Effector memory CD8-positive, alpha-beta T cell (primary cell): ENCODE data around the gene LSM3.

Experiments used
- ATAC-seq: fragments of 150-1000 bp; cut with Tn5 transposase; replicated peaks from 2 replicates; pipeline ENCODE4 v1.10.0; 2021; ENCODE audit warnings: mild to moderate bottlenecking, moderate library complexity
- DNase-seq, 3 experiments: peaks; one replicate each; pipeline ENCODE4 v3.0.0; 2021
- H3K27ac Mint-ChIP-seq, 2 donors: one replicate each; pipeline ENCODE4 v1.8.0; 2022; ENCODE audit warnings: mild to moderate bottlenecking in 2 of 2, mixed read lengths in 2 of 2, moderate library complexity in 2 of 2
- H3K27me3 Mint-ChIP-seq, 2 donors: one replicate each; pipeline ENCODE4 v1.8.0; 2022; ENCODE audit warnings: mixed read lengths in 2 of 2
- H3K36me3 Mint-ChIP-seq: one replicate; pipeline ENCODE4 v1.8.0; 2022; ENCODE audit warnings: mild to moderate bottlenecking, moderate library complexity, mixed read lengths; ENCODE audit not compliant: insufficient read depth
- H3K4me1 Mint-ChIP-seq, 2 donors: one replicate each; pipeline ENCODE4 v1.8.0; 2022; ENCODE audit warnings: low read depth in 2 of 2, mixed read lengths in 2 of 2
- H3K4me3 Mint-ChIP-seq, 2 donors: one replicate each; pipeline ENCODE4 v1.8.0; 2022; ENCODE audit warnings: mild to moderate bottlenecking in 2 of 2, mixed read lengths in 2 of 2, moderate library complexity in 2 of 2
- H3K9me3 Mint-ChIP-seq, 2 donors: one replicate each; pipeline ENCODE4 v1.8.0; 2022; ENCODE audit warnings: mixed read lengths in 2 of 2

Gene LSM3

DNA sequence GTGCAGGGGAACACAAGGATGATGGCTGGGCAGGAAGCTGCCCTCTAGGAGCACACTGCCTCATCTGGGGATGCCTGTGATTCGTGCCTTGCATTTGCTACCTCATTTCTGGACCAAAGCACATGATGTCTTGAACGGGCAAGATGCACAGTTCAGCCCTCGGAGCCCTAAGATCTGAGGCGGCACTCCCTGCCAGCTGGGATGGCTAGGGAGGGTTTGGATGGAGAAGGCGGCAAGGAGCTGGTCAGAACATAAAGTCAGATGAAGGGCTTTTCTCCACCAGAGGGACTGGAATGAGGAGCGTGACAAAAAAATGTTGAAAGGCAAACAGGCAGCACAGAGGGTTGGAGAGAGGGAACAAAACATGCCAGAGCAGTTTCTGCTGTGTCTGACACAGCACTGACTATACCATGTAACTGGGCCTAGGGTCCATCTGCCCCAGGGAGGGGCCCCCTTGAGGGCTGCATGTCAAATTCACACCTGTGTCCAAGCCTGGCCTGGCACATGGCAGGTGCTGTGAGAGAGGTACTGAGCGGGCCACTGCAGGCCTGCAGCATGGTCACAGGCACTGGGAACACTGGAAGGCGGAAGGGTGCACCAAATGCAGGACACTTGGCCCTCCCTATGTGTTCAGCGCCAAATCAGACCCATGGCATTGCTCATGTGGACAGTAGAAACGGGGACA lies 32.1 kb upstream of the LSM3 start:
- no peak for DNase-seq
- no peak for ATAC-seq
- Mint-ChIP-seq H3K36me3 (peaks cover 61% of the 10 kb centered on the region), H3K27ac (peak overlapping the region; percentile 98 to 99), H3K4me3 (no peak overlapping the region), H3K4me1 (peaks cover 36 to 41% of the 10 kb centered on the region in 2 donors), H3K9me3 (no peaks in the 10 kb centered on the region), H3K27me3 (no peaks in the 10 kb centered on the region)

DNA sequence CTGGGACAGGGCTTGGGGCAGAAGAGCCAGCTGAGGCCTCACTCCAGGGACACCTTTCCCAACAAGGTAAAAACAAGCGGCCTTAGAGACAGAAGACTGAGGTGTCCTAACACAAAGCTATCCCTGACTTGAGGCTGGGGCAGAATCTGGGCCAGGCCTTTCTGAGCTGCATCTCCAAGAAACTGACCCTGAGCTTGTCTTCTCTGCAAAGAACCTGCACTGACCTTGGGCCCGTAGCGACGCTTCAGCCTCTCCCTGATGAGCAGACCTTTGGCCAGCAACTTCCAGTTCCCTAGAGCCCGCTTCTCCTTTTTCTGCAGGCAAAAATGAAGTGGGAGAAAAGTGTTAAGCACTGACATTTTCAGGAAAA lies 31.6 kb upstream of the LSM3 start:
- peaks cover 31 to 36% of the 10 kb centered on the region in 2 donors for H3K4me1 Mint-ChIP-seq
- H3K9me3 Mint-ChIP-seq: no peaks in the 10 kb centered on the region
- peak overlapping the region in 1 of 2 donors; percentile 8 for H3K4me3 Mint-ChIP-seq
- ATAC-seq (no peak), DNase-seq (no peak)
- peak overlapping the region; percentile 98 to 99 for H3K27ac Mint-ChIP-seq
- H3K36me3 Mint-ChIP-seq: peaks cover 55% of the 10 kb centered on the region
- H3K27me3 Mint-ChIP-seq: no peaks in the 10 kb centered on the region

DNA sequence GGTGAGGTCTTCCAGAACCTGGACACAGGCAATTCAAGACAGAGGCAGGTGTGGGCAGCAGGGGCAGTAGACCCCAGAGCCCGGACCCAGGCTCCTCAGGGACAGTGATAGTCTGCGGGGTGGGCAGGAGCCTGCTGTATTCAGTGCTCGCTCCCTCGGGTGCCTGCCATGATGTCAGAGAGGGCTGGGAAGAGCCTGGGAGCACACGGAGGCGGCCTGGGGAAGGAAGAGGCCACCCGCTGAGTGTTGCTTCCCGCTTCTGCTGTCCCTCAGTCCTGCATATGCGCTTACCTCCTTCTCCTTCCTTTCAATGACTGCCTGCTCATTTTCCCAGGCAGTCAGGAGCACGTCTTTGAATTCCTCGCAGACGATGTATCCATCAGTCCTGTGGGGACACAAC lies 31.0 kb upstream of the LSM3 start:
- Mint-ChIP-seq H3K4me3 (no peak overlapping the region), H3K9me3 (no peaks in the 10 kb centered on the region), H3K4me1 (peaks cover 25 to 31% of the 10 kb centered on the region in 2 donors), H3K27me3 (no peaks in the 10 kb centered on the region), H3K36me3 (peaks cover 50% of the 10 kb centered on the region), H3K27ac (peak overlapping the region; percentile 98 to 99)
- no peak for DNase-seq
- ATAC-seq: no peak

DNA sequence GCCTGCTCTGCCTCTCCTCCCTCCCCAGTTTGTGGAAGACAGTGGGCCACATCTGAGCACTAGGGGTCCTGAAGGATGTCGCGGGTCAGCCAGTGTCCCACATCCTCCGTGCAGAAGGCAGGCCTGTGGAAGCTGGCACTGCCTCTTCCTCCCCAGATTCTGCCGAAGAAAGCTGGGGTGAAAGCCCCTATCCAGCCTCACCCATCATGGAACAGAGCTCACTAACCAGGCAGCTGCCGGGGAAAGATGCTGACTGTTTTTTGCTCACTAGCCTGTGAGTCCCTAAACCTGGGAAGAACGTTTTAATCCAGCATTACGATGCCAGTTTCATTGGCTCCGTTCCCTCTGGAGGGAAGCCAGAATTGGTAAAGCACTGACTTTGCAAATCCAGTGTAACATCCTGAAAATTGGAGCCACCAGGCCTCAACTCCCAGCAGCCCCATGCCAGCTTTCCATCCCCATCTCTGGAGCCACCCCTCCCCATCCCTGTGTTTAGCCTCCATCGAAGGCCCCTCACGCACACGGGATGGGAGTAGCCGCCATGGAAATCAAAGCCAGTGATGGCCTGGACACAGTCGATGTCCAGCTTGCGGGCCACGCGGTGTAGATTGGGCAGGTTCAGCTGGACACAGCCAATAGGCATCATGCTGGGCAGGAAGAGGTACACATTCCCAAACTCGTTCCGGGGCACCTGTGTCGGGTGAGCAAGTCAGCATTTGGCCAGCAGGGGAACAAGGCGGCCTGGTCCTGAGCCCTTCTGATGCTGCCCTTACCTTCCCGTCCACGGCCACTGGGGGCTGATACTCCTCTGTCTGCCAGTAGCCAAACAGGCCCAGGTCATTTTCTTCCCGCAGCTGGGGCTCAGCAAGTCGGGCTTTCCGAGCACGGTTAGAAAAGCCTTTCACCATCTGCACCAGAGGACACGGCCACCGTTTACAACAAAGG lies 30.3 kb upstream of the LSM3 start:
- Mint-ChIP-seq H3K9me3 (no peaks in the 10 kb centered on the region), H3K4me3 (no peak overlapping the region), H3K27me3 (no peaks in the 10 kb centered on the region), H3K27ac (peak overlapping the region; percentile 98 to 99), H3K36me3 (peaks cover 44% of the 10 kb centered on the region), H3K4me1 (peaks cover 19 to 26% of the 10 kb centered on the region in 2 donors)
- DNase-seq (no peak), ATAC-seq (no peak)

DNA sequence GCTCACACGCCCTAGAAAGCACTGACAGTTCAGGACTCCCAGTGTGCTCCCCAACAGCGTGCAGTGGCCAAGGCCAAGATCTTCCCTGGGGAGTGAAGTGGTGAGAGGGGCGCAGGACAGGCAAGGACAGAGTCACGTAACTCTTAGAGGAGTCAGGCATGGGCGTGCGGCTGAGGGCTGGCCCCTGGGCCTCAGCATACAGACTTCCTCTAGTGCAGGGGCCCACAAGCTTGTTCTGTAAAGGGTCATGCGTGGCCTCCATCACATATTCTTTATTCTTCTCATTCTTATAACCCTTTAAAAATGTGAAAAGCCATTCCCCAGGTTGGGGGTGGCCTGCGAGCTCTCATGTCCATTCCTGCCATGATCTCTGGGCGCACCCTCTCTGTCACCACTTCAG lies 28.5 kb upstream of the LSM3 start:
- Mint-ChIP-seq H3K4me3 (no peak overlapping the region), H3K36me3 (peaks cover 40% of the 10 kb centered on the region), H3K9me3 (no peaks in the 10 kb centered on the region), H3K27me3 (no peaks in the 10 kb centered on the region), H3K27ac (peak overlapping the region; percentile 75 to 99), H3K4me1 (peaks cover 8 to 19% of the 10 kb centered on the region in 2 donors)
- ATAC-seq (no peak), DNase-seq (no peak)

DNA sequence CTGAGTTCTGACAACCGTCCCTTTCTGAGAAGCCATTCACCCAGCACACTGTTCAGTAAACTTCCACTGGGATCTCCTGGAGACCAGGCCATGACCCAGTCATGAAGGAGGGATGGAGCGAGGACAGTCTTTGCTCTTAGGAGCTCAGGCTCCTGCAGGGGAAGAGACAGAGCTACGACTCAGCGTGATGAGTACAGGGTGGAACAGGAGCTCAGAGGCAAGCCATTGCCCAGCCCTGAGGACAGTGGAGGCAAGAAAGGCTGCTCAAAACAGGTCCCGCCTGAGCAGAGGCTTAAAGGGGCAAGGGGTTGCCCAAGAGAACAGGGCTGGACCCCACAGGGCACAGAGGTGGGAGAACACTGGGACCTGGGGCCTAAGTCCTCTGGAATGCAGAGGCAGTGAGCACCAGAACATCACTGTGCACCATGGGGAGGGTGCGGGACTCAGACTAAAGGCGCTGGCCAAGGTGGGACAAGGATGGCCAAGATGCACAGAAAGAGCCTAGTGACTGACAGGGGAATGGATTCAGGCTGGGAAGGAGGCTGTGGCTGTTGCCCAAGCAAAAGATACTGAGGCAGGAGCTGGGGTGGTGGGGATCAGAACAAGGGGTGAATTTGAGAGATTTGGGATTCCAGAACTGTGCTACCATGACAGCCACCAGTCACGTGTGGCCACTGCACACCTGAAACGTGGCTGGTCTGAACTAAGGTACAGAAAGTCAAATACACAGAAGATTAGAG lies 28.0 kb upstream of the LSM3 start:
- peaks cover 5 to 15% of the 10 kb centered on the region in 2 donors for H3K4me1 Mint-ChIP-seq
- DNase-seq (no peak), ATAC-seq (no peak)
- H3K4me3 Mint-ChIP-seq: no peak overlapping the region
- H3K9me3 Mint-ChIP-seq: no peaks in the 10 kb centered on the region
- no peaks in the 10 kb centered on the region for H3K27me3 Mint-ChIP-seq
- peaks cover 35% of the 10 kb centered on the region for H3K36me3 Mint-ChIP-seq
- peak overlapping the region; percentile 75 to 99 for H3K27ac Mint-ChIP-seq

DNA sequence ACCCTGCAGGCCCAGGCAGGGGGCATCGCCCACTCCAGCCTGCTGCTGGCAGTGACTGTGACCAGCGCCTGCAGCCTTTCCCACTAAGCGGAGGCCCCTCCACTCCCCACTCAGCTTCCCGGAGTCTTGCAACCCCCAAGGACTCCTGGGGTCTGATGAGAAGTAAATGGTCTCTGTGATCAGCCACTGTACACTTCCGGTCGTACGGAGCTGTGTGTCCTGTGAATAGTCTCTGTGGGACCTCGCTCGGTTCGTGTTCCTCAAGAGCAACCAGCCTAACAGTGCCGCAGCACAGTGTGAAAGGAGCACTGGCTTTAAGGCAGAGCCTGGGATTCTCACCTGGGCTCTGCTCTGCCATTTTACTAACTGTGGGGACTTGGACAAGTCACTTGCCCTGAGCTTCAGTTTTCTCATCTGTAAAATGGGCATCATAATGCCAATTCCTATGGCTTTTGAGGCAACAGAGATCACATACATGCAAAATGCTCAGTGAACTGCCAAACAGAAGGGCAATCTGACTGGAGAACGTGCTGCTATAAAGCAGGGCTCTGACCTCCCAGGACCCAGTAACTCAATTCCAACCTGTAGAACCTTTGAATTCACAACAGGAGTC lies 27.0 kb upstream of the LSM3 start:
- no peak for DNase-seq
- no peaks in the 10 kb centered on the region for H3K9me3 Mint-ChIP-seq
- H3K27ac Mint-ChIP-seq: peak overlapping the region in 1 of 2 donors; percentile 60
- H3K4me3 Mint-ChIP-seq: no peak overlapping the region
- no peak for ATAC-seq
- H3K27me3 Mint-ChIP-seq: no peaks in the 10 kb centered on the region
- H3K4me1 Mint-ChIP-seq: peaks cover 5 to 13% of the 10 kb centered on the region in 2 donors
- H3K36me3 Mint-ChIP-seq: peaks cover 39% of the 10 kb centered on the region

DNA sequence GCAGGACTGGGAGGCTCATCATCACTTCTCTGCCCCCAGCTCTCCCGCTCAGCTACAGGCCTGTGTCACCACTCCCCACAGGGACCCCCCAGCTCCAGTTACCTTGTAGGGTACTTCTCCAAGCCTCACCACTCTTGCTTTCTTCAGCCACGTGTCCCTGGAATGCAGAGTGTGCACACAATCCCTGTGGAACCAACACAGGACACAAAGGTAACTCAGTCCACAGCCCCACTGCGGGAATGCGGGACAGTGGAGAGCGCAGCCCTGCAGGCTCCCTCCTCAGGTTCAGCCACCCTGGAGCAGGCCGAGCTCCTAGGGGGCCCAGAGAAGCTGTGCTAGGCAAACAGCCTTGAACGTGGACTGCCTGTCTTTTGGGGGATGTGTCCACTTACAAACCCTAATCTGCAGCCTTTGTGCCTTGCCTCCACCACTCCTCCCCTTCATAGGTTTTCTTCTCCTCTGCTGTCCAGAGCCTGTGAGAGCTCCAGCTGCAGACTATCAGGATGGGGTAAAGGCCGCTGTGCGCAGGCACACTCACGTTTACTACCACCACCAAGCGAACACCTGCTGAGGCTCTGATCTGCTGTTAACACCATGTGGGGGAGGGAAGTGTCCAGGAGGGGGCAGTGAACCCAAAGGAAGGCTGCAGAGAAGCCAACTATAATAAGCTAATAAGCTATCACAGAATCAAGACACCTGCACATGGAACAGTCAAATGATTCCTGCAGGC lies 26.2 kb upstream of the LSM3 start:
- no peak for DNase-seq
- Mint-ChIP-seq H3K4me3 (no peak overlapping the region), H3K4me1 (peaks cover 5 to 13% of the 10 kb centered on the region in 2 donors), H3K27me3 (no peaks in the 10 kb centered on the region), H3K27ac (peak overlapping the region in 1 of 2 donors; percentile 60), H3K9me3 (no peaks in the 10 kb centered on the region), H3K36me3 (peaks cover 42% of the 10 kb centered on the region)
- peak; percentile 41 for ATAC-seq

DNA sequence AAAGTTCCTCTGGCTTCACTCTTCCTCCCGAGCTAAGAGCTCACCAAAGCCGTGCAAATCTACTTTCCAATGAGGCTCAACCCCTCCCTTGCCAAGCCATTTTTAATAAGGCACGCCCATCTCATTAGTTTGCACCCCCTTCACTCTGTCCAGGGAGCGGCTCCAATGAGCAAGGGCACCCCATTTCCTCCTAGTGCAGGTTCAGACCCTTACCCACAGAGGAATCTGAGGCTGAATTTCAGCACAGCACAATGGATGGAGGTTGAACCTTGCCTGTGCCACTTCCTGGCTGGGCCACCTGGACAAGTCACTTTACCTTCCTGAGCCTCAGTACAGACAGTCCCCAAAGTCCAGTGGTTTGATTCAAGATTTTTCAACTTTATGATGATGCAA lies 25.7 kb upstream of the LSM3 start:
- peak overlapping the region in 1 of 2 donors; percentile 60 for H3K27ac Mint-ChIP-seq
- no peak for ATAC-seq
- H3K4me1 Mint-ChIP-seq: peaks cover 5 to 13% of the 10 kb centered on the region in 2 donors

DNA sequence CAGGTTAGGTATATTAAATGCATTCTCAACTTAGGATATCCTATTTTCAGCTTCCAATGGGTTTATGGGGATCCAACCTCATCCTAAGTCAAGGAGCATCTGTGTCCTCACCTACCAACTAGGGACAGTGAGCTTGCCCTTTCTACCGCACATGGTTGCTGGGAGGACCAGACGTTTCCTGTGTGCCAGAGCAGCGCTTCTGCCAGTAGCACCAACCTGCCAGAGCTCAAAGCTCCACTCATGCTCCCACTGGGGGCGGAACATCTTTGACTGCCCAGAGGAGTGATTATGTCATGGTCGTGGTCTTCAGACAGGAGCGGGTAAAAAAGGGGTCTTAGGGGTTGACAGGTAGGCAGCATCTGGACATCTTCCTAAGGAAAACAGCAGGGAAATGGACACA lies 25.0 kb upstream of the LSM3 start:
- Mint-ChIP-seq H3K27me3 (no peaks in the 10 kb centered on the region), H3K4me1 (peaks cover 5 to 14% of the 10 kb centered on the region in 2 donors), H3K4me3 (no peak overlapping the region), H3K36me3 (peaks cover 48% of the 10 kb centered on the region), H3K9me3 (no peaks in the 10 kb centered on the region), H3K27ac (peak overlapping the region; percentile 0 to 1)
- no peak for DNase-seq
- ATAC-seq: no peak

More for the DNA sequence above, 25.7 kb upstream of the LSM3 start:
- Mint-ChIP-seq H3K27me3 (no peaks in the 10 kb centered on the region), H3K4me3 (no peak overlapping the region), H3K9me3 (no peaks in the 10 kb centered on the region), H3K36me3 (peaks cover 42% of the 10 kb centered on the region)
- DNase-seq: no peak

DNA sequence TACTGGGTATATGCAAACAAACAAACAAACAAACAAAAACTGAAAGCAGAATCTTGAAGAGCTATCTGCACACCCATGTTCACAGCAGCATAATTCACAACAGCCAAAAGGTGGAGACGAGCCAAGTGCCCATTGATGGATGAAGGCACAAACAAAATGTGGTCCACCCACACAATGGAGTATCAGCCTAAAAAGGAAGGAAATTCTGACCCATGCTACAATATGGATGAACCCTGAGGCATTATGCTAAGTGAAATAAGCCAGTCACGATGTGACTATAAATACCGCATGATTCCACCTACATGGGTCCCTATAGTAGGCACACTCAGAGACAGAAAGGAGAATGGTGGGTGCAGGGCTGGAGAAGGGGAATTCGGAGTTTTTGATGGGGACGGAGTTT lies 24.3 kb upstream of the LSM3 start:
- no peaks in the 10 kb centered on the region for H3K9me3 Mint-ChIP-seq
- H3K27me3 Mint-ChIP-seq: no peaks in the 10 kb centered on the region
- H3K4me1 Mint-ChIP-seq: peaks cover 5 to 14% of the 10 kb centered on the region in 2 donors
- no peak for DNase-seq
- H3K27ac Mint-ChIP-seq: peak overlapping the region; percentile 0 to 1
- H3K4me3 Mint-ChIP-seq: no peak overlapping the region
- peaks cover 54% of the 10 kb centered on the region for H3K36me3 Mint-ChIP-seq
- no peak for ATAC-seq

DNA sequence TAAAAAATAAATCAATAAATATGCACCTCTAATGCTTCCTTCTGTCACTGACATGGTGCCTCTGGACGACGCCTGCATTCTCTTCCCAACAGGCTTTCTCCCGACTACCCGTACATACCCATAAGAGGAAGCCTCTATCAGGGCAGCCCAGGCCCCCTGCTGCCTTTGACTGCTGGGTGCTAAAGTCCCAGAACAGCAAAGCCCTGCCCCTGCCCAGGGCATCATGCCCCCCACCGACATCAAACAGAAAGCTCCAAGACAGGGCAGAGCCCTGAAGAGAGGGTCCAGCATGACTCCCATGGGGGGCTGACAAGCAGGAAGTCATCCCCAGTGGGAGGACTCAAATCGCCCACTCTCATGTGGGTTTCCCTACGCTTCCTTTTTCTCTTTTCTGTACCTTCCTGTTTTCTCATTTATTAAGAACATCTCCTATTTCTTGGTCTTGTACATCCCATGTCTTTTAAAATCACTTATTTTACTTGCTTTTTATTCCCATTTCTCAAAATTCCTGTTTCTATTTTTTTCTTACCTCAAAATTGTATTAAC lies 23.6 kb upstream of the LSM3 start:
- Mint-ChIP-seq H3K4me3 (no peak overlapping the region), H3K9me3 (no peaks in the 10 kb centered on the region), H3K27me3 (no peaks in the 10 kb centered on the region), H3K4me1 (peaks cover 5 to 14% of the 10 kb centered on the region in 2 donors), H3K27ac (peak overlapping the region in 1 of 2 donors; percentile 27), H3K36me3 (peaks cover 60% of the 10 kb centered on the region)
- DNase-seq (no peak), ATAC-seq (no peak)
